WERI-Rb-1 (cell line): Measurements from ENCODE around the gene AQP2.

Experiments
- DNase-seq: peaks from one replicate; pipeline ENCODE4 v3.0.0-alpha.2; 2020
- H3K27ac ChIP-seq: fragments of 250-450 bp; sonication (Bioruptor Pico); 2 replicates; pipeline ENCODE4 v1.5.1; 2020; ENCODE audit warnings: mild to moderate bottlenecking, moderate library complexity
- H3K27me3 ChIP-seq: fragments of 250-450 bp; sonication (Bioruptor Pico); 2 replicates; pipeline ENCODE4 v1.5.1; 2021; ENCODE audit warnings: mild to moderate bottlenecking, low read depth, moderate library complexity; ENCODE audit not compliant: insufficient read depth, severe bottlenecking
- H3K36me3 ChIP-seq: fragments of 250-450 bp; sonication (Bioruptor Pico); 2 replicates; pipeline ENCODE4 v1.5.1; 2020; ENCODE audit warnings: mild to moderate bottlenecking, moderate library complexity
- H3K4me3 ChIP-seq: 2 replicates; pipeline ENCODE4 v1.5.1; 2011; ENCODE audit warnings: low read depth, mild to moderate bottlenecking, control low read depth, low read length
- H3K9me3 ChIP-seq: fragments of 250-450 bp; sonication (Bioruptor Pico); 2 replicates; pipeline ENCODE4 v1.5.1; 2021; ENCODE audit warnings: mild to moderate bottlenecking, moderate library complexity; ENCODE audit not compliant: severe bottlenecking
- TF ChIP-seq, protein P1 (sequence below): IDR thresholded peaks from 2 replicates; pipeline ENCODE4 v1.5.1; 2011; ENCODE audit warnings: low read depth, mild to moderate bottlenecking, control low read depth, inconsistent platforms, low read length

Gene AQP2, protein sequence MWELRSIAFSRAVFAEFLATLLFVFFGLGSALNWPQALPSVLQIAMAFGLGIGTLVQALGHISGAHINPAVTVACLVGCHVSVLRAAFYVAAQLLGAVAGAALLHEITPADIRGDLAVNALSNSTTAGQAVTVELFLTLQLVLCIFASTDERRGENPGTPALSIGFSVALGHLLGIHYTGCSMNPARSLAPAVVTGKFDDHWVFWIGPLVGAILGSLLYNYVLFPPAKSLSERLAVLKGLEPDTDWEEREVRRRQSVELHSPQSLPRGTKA

DNA sequence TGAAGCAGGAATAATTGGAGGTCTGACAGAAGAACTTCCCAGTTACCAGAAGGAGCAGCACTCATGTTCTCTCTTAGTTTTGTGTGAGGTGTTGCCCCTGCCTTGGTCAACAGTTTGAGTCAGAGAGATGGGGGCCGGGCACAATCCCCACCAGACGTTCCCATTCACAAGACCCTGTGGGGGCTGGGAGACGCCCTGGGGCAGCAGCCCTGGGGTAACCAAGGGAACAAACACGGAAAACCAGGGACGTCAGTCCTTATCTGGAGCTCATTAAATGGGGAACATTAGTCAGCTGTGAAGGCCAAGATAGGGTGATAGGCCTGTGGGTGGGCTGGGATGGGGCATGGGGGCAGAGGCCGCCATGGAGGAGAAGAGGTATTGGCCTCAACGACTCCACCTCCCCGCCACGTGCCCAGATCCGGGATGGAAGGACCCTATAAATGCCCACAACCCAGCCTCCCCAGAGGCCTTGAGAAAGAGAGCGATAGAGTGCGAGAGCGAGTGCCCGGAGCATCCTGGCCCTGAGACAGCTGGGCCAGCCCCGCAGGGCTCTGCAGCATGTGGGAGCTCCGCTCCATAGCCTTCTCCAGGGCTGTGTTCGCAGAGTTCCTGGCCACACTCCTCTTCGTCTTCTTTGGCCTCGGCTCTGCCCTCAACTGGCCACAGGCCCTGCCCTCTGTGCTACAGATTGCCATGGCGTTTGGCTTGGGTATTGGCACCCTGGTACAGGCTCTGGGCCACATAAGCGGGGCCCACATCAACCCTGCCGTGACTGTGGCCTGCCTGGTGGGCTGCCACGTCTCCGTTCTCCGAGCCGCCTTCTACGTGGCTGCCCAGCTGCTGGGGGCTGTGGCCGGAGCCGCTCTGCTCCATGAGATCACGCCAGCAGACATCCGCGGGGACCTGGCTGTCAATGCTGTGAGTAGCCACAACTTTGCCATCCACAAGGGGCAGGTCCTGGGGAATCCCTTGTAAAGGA is at the start of gene AQP2:
AQP2 (plus strand) TSS at position 465 of the 979 bp plus-strand sequence; CDS start at position 559, 94 bp downstream.
- H3K27me3 ChIP-seq, result no peaks in the 10 kb centered on the region
- H3K4me3 ChIP-seq, result no peak within 1 kb of the TSS
- H3K9me3 ChIP-seq, result no peaks in the 10 kb centered on the region
- DNase-seq, result no peak
- H3K36me3 ChIP-seq, result no peaks in the 10 kb centered on the region
- TF ChIP-seq, protein P1, sequence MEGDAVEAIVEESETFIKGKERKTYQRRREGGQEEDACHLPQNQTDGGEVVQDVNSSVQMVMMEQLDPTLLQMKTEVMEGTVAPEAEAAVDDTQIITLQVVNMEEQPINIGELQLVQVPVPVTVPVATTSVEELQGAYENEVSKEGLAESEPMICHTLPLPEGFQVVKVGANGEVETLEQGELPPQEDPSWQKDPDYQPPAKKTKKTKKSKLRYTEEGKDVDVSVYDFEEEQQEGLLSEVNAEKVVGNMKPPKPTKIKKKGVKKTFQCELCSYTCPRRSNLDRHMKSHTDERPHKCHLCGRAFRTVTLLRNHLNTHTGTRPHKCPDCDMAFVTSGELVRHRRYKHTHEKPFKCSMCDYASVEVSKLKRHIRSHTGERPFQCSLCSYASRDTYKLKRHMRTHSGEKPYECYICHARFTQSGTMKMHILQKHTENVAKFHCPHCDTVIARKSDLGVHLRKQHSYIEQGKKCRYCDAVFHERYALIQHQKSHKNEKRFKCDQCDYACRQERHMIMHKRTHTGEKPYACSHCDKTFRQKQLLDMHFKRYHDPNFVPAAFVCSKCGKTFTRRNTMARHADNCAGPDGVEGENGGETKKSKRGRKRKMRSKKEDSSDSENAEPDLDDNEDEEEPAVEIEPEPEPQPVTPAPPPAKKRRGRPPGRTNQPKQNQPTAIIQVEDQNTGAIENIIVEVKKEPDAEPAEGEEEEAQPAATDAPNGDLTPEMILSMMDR, result no peak
- H3K27ac ChIP-seq, result no peak within 1 kb of the TSS

DNA sequence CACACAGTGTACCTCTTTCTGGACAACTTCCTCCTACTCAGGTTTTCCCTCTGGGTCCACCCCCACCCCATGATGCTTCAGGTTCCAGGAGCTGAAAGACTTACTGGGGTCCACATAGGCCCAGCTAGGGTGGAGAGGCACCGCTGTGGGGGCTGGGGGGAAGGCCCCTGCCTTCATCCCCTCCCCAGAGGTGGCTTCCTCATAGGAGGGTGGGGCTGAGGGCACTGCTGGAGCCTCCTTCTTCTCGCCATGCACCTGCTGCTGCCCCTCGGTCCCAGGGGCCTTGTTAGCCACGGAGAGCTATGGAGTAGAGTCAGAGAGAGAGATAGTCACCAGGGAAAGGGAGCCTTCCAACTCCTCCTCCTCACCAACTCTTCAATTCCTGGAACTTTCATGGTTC is 49.5 kb upstream of the AQP2 start:
- DNase-seq, result no peak
- Histone ChIP-seq H3K36me3 (no peaks in the 10 kb centered on the region), H3K27me3 (no peaks in the 10 kb centered on the region), H3K9me3 (no peaks in the 10 kb centered on the region), H3K27ac (no peak overlapping the region), H3K4me3 (no peak overlapping the region)
- TF ChIP-seq, protein P1, result no peak

DNA sequence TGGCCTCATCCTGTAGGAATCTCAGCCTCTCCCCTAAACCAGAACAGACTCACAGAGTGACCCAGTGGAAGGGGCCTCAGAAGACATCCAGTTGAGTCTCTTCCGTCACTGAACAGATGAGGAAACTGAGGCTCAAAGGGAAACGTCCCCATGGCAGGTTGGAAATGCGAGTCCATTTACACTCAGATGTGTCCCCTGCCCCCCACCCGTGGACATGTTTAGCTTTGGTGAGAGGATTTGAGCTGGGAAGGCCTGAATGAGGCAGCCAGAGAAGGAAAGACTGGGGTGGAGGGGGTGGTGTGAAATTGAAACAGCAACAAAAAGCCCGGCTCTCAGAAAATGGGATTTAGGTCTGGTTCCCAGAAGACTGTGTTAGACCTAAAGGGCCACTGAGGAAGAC is 48.6 kb upstream of the AQP2 start:
- Histone ChIP-seq H3K4me3 (no peak overlapping the region), H3K27me3 (no peaks in the 10 kb centered on the region), H3K9me3 (no peaks in the 10 kb centered on the region), H3K36me3 (no peaks in the 10 kb centered on the region), H3K27ac (no peak overlapping the region)
- no peak for DNase-seq
- TF ChIP-seq, protein P1, result no peak

DNA sequence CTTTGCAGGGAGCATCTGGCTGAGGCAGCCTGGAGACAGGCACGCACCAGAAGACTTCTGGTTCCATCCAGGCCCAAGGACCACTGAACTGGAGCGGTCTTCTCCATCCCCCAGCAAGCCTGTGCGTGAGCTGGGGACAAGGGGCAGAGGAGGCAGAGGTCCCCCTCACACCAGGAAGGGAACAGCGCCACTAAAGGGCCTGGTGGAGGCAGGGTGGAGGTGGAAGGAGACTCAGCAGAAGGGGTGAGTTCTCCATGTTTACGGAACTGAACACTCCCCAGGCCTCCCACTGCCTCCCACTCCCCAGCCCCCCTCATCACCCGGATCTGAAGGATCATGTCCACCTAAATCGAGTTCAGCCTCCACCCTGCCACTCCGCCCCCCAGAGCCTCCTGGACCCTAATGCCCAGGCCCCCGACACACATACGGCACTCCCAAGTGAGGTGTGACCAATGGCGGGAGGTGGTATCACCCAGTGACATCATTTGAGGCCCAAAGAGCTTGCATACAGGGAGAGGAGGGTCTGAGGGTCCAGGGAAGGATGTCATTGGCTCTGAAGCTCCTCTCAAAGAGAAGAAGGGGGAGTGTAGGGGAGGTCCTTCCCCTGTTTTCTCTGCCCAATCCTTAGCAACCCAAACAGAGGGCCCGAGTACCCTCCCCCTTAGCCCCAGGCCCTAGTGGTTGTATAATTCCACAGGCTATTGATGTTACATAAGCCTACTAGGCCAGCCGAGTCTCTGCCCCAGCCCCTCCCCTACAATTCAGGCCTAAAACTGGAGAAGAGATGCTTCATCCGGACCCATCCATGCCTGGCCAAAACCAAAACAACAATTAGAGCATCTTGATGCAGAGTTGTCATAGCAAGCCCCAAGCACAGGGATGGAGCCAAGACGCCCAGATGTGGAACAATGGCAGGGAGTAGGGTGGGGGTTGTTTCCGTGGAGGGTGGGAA is 47.9 kb upstream of the AQP2 start:
- H3K4me3 ChIP-seq, result no peak overlapping the region
- H3K27me3 ChIP-seq, result no peaks in the 10 kb centered on the region
- H3K9me3 ChIP-seq, result no peaks in the 10 kb centered on the region
- TF ChIP-seq, protein P1, result no peak; the same call in 1 of the 2 replicates
- DNase-seq, result no peak
- H3K36me3 ChIP-seq, result no peaks in the 10 kb centered on the region
- H3K27ac ChIP-seq, result no peak overlapping the region

DNA sequence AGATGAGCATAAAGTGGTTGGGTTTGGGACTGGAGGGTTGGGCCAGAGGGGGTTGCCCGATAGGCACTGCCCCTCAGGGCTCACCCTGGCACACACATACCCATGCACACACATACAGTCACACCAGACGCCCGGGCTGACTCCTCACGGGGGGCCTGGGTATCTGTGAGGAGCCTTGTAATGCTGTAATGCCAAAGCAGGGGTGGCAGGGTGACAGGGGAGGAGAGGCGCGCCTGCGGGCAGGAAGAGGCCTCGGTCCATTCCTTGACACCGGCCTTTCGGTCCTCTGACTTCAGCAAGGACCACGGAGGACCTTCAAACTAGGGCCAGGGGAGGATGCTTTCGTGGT is 47.2 kb upstream of the AQP2 start:
- TF ChIP-seq, protein P1, result no peak
- Histone ChIP-seq H3K36me3 (no peaks in the 10 kb centered on the region), H3K27ac (no peak overlapping the region), H3K9me3 (no peaks in the 10 kb centered on the region), H3K27me3 (no peaks in the 10 kb centered on the region), H3K4me3 (no peak overlapping the region)
- no peak for DNase-seq
